GM11168 (cell line): ENCODE measurements around the gene ZNF219.

Experiments
- in situ Hi-C: fragments of 300-500 bp; cut with MboI; formaldehyde crosslinking; loops from one replicate; pipeline ENCODE4 v1.12.0; 2022; ENCODE audit warnings: low sequenced_read_pairs; ENCODE audit not compliant: unreplicated experiment

ZNF219 gene

GRCh38 chr14:21098076-21098891 lies at the start of gene ZNF219:
TSS of gene ZNF219 (minus strand) at chr14:21098655. CDS start at chr14:21093591, 5,064 bp downstream.
- in situ Hi-C loops = loop anchor here (10.0 kb wide), 1 partner anchor 83 kb away; no protein-coding TSS in a partner anchor

DNA sequence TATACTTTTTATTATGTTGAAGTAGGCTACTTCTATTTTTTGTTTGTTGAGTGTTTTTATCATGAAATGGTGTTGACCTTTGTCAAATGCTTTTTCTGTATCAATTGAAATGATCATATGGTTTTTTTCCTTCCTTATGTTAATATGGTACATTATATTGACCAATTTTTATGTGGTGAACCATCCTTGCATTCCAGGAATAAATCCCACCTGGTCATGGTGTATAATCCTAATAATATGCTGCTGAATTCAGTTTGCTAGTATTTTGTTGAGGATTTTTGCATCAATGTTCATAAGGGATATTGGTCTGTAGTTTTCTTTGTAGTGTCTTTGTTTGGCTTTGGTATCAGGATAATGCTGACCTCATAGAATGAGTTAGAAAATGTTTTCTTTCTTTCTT lies 47.0 kb upstream of the ZNF219 start:
- in situ Hi-C loops = no loop called here

- in situ Hi-C loops = no loop called here
Measured at GRCh38 chr14:21142357-21142756, 43.9 kb upstream of the ZNF219 start.

GRCh38 chr14:21136024-21136423 lies 37.6 kb upstream of the ZNF219 start:
- in situ Hi-C loops = no loop called here

- in situ Hi-C loops = no loop called here
Measured at GRCh38 chr14:21133901-21134300, 35.4 kb upstream of the ZNF219 start.

- in situ Hi-C loops = no loop called here
Measured at GRCh38 chr14:21123429-21123828, 25.0 kb upstream of the ZNF219 start.

- in situ Hi-C loops = no loop called here
Measured at GRCh38 chr14:21121122-21121521, 22.7 kb upstream of the ZNF219 start.

DNA sequence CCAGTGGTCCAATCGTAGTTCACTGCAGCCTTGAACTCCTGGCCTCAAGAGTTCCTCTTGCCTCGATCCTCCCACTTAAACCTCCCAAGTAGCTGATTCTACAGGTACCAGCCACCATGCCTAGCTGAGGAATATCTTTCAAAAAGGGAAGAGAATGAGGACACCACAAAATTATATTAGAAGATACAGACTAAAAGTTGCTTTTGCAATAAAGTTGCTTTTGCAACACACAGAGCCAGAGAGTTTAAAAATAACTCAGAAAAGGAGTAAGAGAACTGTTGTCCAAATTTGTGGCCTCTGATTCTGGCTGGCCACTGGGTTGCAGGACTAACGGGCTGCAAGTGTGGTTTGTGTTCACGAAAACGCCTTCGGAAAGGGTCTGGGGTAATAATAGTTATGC lies 22.2 kb upstream of the ZNF219 start:
- in situ Hi-C loops = no loop called here

- in situ Hi-C loops = no loop called here
Measured at GRCh38 chr14:21118933-21119332, 20.5 kb upstream of the ZNF219 start.

DNA sequence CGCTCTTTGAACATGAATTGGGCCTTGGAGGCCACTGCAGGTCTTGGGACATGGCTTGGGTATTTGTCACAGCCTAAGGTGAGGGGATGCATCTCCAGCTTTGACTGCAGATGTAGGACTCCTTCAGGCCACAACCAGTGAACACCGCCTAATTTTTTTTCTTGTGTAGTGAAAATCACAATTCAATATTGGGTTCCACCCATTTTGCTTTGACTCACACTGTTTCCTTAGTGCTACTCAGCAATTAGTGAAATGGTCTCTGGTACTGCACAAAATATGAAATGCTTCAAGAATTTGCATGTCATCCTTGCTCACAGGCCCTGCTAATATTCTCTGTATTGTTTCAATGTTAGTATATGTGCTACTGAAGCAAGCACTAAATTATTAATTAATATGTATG lies 14.9 kb upstream of the ZNF219 start:
- in situ Hi-C loops = no loop called here

- in situ Hi-C loops = no loop called here
Measured at GRCh38 chr14:21112255-21112654, 13.8 kb upstream of the ZNF219 start.

DNA sequence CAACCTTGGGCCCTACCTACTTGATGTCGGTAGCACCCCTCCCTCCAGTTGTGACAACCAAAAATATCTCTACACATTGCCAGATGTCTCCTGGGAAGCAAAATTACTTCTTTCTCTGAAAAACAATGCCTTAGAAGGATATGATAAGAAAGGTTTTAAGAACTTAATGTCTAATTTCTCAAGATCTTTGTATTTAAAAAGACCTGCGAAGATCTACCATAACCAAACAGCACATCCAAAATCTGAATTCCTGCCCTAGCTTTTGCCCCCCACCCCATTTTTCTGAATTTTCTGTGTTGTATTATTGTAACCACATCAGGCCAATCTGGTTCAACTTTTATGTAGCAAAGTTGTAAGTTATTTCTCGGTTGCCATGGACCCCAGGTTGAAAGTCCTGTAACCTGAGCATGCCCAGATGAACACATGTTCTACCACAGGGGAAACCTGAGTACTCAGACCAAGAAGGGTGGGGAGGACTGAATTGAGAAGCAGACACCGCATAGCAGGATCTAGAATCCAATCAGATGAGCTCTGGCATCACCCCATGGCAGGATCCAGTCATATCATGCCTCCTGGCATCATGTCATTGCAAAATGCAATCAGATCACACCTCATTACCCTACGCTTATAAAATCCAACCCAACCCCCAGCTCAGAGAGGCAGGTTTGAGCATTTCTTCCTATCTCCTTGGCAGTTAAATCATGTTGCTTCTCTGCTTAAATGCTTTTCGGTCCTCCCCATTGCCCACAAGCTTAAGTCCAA lies 11.1 kb upstream of the ZNF219 start:
- in situ Hi-C loops = no loop called here

- in situ Hi-C loops = no loop called here
Measured at GRCh38 chr14:21108791-21109190, 10.3 kb upstream of the ZNF219 start.

DNA sequence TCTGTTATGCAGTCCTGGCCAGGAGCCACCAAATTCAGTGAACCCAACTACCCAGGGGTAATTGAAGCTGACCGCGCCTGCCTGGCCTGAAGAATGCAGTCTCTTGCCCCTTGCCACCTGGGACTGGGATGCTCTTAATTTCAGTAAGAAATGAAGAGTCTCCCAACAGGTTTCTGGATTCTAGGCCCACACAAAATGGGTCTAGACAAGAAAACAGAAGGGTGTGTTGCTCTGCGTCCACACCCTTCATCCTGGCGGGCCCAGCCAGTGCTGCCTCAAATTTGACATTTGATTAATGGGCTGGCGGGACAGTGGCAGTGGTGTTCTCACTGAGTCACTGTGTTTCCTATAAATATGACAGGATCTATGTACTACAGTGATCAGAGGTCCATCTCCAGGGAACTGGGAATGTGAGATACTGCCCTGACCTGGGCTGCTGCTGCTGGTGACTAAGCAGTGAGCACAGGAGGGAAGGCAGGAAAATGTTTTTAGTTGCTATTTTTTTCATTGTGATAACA lies 8.9 kb upstream of the ZNF219 start:
- in situ Hi-C loops = no loop called here

DNA sequence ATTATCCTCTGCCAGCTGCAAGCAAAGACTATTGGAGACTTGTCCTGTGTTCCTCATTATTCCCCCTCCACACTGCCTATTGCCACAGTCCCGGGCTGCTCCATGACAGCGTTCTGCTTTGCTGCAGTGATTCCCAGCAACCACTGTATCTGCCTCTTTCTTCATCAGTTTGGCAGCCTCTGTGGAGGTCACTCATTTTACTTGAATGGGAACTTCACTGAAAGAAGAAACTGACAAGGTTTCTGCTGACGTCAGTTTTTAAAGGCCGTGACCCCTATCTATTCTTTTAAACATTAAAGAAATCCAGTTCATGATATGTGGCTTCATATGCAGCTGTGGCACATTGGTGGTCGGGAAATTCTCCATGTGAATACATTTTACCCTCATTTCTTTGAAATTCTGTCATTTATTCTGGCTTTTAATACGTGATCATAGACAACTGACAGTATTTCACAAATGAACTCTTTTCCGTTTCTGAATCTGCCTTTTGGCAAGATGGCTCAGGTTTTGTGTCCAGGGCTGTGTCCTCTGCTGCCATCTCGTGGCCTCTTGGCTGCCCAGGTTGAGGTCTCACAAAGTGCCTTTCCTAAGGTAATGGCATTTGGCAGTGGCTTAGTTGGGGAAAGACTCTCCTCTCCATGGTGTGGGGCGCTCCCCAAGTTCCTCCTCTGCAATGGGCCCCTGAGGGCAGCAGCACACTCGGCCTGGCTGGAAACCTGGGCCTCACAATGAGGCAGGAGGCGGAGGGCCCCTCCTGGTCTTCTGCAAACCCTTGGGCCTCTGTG lies 8.2 kb upstream of the ZNF219 start:
- in situ Hi-C loops = no loop called here

DNA sequence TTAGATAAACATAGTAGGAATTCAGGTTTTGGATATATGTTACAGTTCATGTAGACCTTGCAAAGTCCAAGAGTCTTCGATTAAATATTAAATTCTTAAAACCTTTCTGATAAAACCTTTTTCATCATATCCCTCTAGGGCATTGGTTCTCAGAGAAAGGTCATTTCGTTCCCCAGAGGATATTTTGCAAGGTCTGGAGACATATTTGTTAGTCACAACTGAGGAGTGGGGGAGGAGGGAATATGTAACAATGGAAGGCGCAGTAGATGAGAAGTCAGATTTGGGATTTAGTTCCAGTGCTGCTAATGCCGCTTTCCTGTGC lies 7.7 kb upstream of the ZNF219 start:
- in situ Hi-C loops = no loop called here

GRCh38 chr14:21105095-21105494 lies 6.6 kb upstream of the ZNF219 start:
- in situ Hi-C loops = no loop called here

DNA sequence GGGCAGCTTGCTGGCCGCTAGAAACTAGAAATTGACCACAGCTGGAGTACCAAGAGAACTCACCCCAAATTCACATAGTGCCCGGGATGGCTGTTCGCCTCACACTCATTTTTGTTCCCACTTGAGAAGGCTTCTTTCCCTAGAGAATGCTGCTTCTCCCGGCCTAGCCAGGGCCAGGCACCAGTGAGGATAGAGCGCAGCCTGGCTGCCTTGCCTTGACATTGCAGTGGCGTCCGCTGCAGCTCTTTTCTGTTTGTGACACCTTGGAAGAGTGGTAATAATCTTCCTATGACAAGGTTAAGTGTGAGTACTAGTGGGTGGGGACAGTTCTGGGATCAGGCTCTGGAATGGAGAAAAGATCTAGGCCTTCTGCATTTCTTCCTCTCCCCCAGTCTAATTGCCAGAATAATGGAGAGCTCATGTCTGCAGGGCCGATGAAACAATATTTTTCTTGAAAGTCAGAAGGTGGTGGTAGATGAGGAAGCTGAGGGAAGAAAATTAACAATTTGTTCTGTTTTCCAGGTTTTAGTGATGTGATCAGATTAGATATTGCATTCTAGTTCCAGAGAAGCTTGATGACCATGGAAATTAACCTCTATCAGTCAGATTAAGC lies 6.1 kb upstream of the ZNF219 start:
- in situ Hi-C loops = no loop called here

DNA sequence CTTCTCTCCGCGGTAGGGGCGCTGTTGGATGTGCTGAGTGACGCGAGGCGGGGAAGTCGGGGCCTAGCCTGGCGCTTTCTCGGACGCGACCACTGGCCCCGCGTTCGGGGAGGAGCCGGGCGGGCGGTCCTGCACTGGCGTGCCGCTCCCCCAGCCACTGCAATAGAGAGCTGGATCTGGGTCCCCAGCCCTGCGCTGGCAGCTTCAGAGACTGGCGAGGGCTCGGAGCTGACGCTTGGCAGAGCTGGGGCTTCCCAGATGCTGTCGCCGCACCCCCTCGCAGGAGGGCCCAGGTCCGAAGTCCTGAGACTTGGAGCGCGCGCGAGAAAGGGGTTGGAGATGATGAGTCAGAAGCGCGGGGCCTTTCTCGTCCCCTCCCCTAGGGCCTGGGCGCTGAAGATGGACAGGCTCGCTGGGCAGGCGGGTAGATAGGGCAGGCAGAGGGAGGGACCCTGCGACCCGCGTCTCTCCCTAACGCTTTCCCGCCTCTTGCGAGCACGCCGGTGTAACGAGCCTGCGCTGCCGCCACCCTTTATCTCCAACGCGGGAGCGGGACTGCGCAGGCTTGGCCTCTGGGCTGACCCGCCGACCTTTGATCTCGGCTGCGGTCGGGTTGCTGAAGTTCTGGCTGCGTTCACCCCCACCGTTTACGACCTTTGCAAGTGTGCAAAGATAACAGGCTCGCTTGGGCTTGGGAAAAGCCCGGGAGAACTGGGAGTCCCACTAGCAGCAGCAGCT lies 5.4 kb upstream of the ZNF219 start:
- in situ Hi-C loops = no loop called here

GRCh38 chr14:21103411-21103709 lies 4.9 kb upstream of the ZNF219 start:
- in situ Hi-C loops = no loop called here
